Stimulated activated CD8-positive, alpha-beta memory T cell treated with anti-CD3 and anti-CD28 coated beads, Interleukin-12 subunit alpha, Interleukin-12 subunit beta, amount 100 ng/mL, for 24 hours (primary cell): Measurements from ENCODE around the gene LZTS2.

Experiments used
- DNase-seq: peaks from one replicate; pipeline ENCODE4 v3.0.0-alpha.2; 2020; ENCODE audit errors: extremely low read depth

The LZTS2 gene

GRCh38 chr10:100997360-100998182 is 2.0 kb upstream of the LZTS2 start:
- no peak for DNase-seq

GRCh38 chr10:100998183-100998990 is 1.2 kb upstream of the LZTS2 start:
- no peak for DNase-seq

DNA sequence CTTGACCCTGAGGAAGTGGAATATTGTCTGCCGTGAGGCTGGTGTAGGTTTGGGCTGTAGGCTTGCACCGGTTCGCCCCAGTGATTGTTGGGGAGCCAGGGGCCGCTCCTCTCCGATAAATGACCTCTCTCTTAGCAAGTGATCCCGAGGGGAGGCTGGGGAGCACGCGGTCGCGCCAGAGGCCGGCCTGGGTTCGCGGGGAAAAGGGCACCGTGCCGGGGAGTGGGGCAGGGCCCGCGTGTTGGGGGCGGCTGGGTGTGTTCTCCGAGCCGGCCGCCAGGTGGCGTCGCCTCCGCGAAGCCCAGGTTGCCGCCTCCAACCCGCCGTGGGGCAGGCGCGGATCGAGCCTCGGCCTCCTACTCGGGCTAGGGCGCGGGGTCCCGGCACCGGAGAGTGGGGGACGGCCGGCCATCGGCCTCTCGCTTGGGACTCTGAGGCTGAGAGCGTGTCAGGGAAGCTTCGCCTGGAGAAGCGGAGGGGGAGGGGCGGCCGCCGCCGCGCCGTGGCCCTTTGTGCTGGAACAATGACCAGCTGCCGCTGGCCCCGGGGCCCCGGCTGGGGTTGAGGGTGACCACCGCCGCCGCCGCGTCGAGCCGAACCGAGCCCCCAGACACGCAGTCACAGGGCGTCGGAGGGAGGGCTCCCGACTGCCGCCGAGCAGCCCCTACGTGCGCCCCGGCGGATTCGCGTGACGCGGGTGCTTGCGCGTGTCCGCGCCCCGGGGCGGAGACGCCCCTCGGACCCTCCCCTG is 442 bp upstream of the LZTS2 start:
- DNase-seq = peak; percentile 50

GRCh38 chr10:101000127-101000914 is 713 bp downstream of the LZTS2 start:
- DNase-seq = no peak

DNA sequence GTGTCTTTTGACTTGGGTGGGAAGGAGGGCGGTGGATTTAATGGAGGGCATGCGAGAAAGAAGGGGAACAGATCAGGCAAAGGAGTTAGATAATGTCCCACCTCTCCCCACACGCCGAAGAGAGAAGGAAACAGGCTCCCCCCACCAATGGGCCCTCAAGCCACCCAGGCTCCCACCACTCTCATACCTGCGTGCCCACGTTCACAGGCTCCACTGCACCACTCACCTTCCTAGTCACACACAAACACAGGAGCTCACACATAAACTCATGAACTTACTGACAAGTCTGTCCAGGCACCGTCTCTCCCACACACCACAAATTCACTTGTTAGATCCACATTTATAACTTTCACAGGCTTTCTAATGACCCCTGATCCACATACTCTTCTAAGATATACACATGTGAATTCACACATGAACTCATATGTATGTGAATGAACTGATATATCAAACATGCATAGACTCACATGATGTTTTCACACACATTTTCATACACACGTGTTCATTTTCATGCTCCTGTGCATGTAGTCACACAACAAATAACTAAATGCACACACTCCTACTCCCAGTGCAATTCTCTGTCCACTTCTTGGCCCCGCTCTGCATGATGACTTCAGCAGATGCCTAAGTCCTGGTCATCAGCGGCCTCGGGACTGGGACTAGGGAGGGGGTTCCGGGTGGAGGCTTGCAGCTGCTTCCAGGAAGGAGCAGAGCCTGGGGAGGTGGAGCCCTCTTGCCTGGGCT is 1.5 kb downstream of the LZTS2 start:
- no peak for DNase-seq

DNA sequence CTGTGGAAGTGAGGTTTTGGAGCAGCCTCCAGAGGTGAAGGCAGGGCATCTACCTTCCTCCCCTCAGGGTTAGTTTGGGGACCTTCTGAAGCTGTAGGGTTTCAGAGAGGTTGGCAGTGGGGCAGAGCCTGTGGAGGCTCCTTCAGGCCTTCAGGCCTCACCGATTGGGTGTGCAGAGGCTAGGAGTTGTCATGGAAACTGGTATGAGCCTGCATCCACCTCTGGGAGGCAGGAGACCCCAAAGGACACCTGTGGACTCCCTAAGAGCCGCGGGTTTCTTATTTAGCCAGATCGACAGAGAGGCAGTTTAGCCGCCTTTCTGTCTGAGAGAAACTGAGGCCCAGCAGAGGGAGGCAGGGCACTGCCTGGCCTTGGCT is 2.0 kb downstream of the LZTS2 start:
- no peak for DNase-seq

DNA sequence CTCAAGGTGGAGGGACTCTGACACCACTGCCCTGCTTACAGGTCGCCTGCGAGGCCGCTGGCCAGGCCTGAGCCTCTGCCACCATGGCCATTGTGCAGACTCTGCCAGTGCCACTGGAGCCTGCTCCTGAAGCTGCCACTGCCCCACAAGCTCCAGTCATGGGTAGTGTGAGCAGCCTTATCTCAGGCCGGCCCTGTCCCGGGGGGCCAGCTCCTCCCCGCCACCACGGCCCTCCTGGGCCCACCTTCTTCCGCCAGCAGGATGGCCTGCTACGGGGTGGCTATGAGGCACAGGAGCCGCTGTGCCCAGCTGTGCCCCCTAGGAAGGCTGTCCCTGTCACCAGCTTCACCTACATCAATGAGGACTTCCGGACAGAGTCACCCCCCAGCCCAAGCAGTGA is 2.8 kb downstream of the LZTS2 start:
- no peak for DNase-seq

- no peak for DNase-seq
Observed at GRCh38 chr10:101003639-101004206, 4.1 kb downstream of the LZTS2 start.

DNA sequence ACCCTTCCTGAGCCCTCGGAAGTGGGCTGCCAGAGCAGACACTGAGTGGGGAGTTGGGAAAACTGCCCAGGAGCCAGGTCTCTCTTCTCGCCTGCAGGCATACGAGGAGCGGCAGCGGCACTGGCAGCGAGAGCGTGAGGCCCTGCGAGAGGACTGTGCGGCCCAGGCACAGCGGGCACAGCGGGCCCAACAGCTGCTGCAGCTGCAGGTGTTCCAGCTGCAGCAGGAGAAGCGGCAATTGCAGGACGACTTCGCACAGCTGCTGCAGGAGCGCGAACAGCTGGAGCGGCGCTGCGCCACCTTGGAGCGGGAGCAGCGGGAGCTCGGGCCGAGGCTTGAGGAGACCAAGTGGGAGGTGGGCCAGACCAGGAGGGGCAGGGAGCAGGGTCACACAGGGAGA is 5.8 kb downstream of the LZTS2 start:
- DNase-seq = no peak

DNA sequence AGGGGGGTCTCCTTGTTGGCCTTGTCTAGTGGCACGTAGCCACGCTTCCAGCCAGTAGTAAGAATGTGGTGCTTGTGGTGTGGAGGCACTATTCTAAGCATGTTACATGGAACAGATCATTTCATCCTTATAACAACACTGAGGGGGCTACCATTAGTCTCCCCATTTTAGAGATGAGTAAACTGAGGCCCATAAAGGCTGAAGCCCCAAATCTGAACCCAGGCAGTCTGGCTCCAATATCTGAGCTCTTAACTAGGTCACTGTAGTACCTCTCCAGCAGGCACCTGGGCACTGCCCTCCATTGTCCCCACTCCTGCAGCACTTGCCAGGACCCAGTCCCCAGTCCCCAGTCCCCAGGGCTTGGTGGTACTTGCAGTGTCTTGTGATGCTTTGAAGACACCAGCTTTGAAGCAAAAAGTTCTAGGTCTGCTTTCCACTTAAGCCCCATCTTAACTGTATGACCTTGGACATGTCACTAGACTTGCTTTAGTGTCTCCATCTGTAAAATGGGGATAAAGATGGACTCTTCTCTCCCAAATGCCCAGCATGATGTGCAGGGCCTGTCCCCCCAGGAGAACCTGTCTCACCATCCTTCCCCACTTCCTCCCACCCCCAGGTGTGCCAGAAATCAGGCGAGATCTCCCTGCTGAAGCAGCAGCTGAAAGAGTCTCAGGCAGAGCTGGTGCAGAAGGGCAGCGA is 6.4 kb downstream of the LZTS2 start:
- DNase-seq = no peak

GRCh38 chr10:101006593-101007098 is 7.0 kb downstream of the LZTS2 start:
- no peak for DNase-seq

- DNase-seq = no peak
Observed at GRCh38 chr10:101007099-101007711, 7.6 kb downstream of the LZTS2 start.

- no peak for DNase-seq
Observed at GRCh38 chr10:101007915-101008822, 8.6 kb downstream of the LZTS2 start.

- no peak for DNase-seq
Observed at GRCh38 chr10:101008823-101009423, 9.3 kb downstream of the LZTS2 start.

- no peak for DNase-seq
Observed at GRCh38 chr10:101010329-101010728, 10.7 kb downstream of the LZTS2 start.

- DNase-seq = no peak
Observed at GRCh38 chr10:101011517-101012423, 12.2 kb downstream of the LZTS2 start.
